NT2/D1 (cell line): Measurements from ENCODE around the gene EFCAB9.
"Not testable (repeated sequence)": the region's sequence is repeated elsewhere in the genome, so short reads cannot be mapped to it uniquely, and the experiment has no call there.

Experiments
- SUZ12 ChIP-seq: IDR thresholded peaks from 2 replicates; pipeline ENCODE4 v1.6.1; 2011; ENCODE audit not compliant: insufficient read length, insufficient read depth; ENCODE audit errors: extremely low read depth
- YY1 ChIP-seq: IDR thresholded peaks from 2 replicates; pipeline ENCODE4 v1.6.1; 2011; ENCODE audit not compliant: insufficient read length, insufficient read depth
- ZNF274 ChIP-seq: IDR thresholded peaks from 2 replicates; pipeline ENCODE4 v1.6.1; 2011; ENCODE audit warnings: mild to moderate bottlenecking, low read depth, low read length

GRCh38 chr5:172205984-172206383 lies 12.0 kb downstream of the EFCAB9 start:
- not testable (repeated sequence) for TF ChIP-seq YY1, SUZ12, ZNF274
